Stimulated activated CD4-positive, alpha-beta T cell treated with anti-CD3 and anti-CD28 coated beads, Interleukin-2, amount 100 ng/mL, for 48 hours (primary cell): ENCODE measurements around the gene CCNI2.

ENCODE experiments used
- DNase-seq, 2 donors: peaks; one replicate each; pipeline ENCODE4 v3.0.0-alpha.2; 2020

The CCNI2 gene

DNA sequence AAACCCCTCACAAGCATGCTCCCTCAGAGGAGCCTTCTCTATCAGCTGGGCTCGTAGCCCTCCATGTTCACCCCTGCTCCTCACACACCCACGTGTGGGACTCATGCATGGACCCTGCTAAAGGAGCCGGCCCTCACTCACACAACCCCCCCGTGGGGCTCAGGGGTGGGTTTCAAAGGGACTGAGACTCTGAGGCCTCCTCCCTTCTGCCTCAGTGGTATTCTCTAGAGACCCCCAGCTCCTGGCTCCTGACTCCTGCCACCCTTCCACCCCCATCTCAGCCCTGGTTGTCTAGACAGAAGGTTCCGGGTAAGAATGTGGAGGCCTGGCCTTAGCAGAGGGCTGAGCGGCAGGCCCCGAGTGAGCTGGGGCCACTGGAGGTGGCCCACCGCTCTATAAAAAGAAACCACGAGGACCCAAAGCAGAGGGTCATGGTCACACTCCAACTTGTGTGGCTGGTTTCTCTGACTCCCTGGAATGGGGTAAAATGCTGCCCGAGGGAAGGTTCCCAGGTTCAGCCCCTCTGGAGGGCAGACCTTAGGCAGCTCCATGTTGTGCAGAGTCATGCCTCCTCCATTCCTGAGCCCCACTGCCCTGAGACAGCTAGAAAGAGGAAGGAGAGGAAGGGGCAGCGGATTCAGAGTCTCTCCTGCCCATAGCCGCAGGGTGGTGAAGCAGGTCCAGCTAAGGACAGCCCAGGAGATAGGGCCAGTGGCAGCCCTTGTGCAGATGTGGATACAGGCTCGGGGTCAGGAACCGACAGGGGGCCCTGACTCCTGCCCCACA is 19.0 kb downstream of the CCNI2 start:
- no peak for DNase-seq

DNA sequence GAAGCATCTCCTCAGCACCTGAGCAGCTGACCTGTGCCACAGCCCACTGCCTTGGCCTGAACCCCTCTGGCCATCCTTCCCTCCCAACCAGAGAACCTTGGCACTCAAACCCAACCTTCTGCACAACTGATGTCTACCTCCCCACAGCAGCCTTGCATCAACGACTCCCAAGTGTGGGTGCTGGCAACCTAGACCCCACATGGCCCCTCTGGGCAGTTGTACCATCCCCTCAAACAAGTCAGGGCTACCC is 19.5 kb downstream of the CCNI2 start:
- DNase-seq = no peak

DNA sequence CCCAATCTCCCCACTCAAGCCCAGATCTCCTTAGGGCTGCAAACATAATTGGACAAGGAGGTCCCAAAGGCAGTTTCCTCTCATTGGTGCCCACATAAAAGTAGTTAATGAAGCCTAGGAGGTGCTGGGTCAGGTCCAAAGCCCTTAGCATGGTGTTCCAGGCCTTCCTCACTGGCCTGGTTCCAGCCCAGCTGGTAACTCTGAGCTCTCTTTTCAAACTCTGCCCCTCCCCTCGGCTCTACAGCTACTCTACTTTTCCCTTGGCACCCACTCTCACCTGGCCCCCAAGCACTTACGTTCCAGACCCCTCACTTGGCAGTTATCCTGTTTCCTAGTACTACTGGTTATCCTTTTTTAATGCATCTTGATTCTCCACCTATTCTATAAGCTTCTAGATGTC is 19.9 kb downstream of the CCNI2 start:
- no peak for DNase-seq

DNA sequence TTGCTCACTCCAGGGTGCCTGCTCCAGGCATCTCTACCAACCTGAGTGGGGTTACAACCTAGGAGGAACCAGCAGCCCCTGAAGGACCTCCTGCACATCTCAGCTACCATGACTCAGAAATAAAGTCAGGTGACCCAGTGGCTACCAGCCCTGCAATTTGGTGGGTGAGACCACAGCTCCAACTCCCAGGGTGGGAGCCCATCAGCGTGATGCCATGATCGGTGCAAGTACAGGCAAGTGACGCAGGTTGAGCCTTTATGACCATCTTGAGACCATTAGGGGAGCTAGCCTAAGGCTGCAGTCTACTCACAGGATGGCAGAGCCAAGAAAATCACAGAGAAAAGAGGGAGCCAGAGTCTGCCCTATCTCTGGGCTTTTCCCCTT is 21.3 kb downstream of the CCNI2 start:
- DNase-seq = no peak

DNA sequence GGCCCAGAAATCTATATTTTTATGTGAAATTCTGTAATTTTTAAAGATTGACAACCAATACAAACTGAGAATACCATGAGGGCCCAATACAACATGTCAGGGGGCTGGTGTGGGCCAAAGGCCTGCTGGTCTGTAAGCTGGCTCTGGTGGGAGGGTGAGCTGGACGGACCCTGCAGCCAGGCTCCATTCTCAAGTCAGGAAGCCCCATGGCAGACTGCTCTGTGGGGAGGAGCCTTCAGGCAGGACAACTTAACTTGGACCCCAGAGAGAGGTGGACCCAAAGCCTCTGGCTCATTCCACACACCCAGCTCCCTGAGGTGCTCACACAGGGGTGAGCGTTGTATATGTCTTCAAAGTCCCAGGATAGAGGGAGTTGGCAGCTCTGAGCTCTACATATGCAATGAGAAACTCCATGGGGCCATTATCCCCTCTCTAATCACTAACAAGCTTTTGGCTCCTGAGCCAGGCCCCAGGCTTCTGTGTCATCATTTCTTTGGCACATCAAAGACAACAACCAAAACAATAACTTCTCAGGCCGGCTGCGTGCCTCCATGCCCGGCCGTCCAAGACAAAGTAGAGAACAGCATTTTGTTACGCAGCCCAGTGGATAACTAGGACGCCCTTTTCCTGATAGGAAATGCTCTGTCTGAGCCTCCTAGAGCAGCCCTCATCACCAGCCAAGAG is 23.4 kb downstream of the CCNI2 start:
- DNase-seq = no peak

DNA sequence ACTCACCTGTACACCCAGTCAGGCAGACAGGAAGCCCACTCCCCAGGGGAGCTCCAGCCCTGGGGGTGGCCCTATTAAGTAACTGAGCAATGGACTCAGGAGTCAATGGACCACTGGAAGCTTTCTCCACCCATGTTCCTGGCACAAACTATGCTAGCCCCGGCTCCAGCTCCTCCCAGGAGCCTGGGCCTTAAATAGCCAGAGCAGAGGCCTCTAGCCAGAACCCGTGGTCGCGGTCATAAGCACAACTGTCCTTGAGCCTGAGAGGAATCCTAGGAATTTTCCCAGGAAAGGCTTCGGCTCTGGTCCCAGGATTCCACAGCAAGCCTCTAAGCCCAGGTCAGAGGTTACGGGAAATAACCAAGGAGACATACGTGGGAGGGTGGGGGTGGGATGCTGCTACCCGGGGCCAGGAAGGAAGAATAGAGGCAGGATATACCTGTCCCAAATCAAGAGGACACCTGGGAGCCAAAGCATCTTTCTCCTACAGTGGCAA is 24.3 kb downstream of the CCNI2 start:
- DNase-seq = no peak

DNA sequence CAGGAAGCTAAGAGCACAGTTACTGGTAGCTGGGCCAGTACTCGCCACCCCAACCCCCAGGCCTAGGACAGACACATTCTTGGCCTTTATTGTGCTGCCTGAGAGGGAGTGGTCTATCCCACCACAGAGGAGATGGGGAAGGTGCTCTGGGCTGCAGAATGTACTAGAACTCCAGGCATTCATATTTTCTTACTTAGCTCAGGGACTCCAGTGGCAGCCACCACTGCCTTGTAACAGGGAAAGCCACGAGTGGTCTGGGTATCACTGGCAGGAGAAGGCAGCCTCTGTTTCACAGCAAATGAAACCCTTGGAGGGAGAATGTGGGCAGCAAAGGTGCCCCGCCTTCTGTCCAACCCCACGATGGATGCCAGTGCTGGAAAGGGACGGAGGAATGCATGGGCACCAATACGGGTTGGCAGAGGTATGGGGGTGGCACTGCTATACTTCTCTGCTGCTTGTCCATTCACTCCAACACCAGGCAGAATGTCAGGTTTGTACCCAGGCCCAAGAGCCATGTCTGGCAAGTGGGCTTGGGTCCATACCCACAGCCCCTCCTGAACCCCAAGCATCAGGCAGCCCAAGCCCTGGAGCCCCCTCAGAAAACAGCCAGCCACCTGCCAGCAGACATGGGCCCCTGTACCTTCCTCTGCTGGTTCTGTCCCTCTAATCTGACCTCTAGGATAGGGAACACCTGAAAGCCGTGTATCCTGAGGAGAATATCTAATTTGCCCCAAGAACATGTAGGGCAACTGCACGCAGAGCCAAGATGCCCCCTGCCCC is 25.3 kb downstream of the CCNI2 start:
- DNase-seq = no peak

DNA sequence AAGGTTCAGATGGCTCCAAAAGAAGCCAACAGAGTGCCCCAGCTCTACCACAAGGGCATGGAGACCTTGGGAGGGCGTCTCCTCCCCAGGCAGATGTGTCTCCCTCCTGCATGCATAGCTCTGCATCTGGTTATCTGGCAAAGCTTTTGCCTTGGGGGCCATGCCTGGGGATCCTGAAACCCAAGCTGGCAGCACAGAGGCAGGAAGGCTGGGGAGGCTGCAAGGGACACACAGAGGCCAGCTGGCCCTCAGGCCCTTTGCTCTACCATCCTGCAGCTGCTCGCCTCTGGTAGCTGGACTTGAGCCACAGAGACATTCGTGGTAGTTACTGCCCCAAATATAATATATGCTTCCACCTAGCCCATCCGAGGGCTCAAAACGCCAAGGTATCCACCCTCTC is 25.9 kb downstream of the CCNI2 start:
- no peak for DNase-seq

DNA sequence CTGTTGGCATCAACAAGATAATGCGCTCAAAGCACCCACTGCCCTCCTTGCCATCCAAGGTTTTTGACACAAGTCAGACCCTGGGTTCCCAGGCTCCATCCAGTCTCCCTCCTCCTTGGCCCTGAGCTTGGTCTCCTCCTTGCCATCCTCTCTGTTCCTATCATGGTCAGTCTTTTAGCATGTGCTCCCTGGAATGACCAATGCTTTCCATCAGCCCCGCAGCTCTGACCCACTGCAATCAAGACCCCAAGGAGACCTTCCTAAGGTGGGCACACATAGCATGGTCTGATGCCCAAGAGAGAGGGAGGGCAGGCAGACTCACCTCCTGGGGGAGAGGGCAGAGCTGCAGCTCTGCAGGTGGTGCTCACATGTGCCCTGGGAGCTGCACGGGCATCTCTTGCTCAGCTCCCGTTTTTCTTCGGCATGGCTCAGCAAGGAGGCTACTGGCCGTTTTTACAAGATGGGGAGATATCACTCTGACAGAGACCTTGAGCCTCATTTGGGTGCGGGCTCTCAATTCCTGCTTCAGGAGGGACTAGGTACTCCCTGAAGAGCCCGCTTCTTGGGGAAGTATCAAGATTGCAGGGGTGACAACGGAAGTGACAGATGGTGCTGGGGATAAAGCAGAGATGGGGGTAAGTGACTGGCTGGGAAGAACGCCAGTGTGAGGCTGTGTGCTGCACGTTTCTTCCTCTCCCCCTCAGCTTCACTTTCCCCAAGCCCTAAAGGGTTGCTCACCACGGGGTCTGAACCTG is 26.6 kb downstream of the CCNI2 start:
- DNase-seq = no peak

DNA sequence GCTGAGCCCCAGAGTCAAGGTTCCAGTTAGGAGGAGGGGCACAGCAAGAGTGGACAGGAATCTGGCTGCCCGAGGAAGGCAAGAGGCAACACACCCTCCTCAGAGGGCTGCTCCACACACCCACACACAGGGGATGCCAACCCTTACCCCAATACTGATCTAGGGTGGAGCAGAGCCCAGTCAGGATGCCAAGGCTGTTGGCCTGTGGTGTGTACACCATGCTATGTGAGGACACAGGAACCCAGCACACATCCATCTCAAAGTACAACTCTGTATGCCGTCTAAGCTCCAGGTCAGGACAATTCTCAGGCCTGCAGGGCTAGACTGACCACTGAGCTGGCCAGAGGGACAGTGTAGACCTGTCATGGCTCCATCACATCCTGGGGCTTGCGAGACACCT is 27.2 kb downstream of the CCNI2 start:
- DNase-seq = no peak

DNA sequence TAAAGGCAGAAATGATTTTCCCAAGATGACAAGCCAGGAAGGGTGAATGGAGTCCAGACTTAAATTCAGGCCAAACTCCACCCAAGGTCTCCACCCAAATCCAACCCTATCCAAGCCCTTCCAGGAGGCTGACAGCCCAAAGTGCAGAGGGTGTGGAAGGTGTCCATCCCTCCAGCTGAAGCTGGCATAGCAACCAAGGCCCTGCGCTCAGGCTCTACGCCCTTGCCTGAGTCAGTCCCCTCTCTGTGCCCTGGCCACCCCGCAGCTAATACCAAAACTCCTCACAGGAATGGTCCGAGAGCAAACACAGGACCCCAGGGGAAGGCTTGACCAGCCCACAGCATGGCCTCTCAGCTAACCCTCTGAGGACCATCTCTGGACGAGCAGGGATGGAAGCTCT is 27.7 kb downstream of the CCNI2 start:
- no peak for DNase-seq

DNA sequence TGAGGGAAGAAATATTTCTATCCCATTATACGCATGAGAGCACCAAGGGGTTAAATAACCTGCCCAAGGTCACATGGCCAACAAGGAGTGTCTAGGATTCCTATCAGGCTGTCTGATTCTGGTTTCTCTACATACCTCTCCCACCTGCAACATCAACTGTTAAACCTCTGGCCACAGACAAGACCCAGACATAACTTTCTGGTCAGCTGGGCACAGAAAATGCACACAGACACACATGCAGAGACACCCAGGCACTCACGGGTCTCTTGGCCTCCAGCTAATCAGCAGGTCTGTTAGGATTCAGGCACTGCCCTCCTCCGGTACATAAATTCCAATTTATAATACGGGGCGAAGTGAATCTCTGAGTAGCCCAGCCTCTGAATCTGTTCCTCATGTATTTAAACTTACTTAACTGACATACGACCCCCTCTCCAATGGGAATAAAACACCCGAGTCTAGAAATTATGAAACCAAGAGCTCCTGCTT is 28.3 kb downstream of the CCNI2 start:
- DNase-seq = no peak

DNA sequence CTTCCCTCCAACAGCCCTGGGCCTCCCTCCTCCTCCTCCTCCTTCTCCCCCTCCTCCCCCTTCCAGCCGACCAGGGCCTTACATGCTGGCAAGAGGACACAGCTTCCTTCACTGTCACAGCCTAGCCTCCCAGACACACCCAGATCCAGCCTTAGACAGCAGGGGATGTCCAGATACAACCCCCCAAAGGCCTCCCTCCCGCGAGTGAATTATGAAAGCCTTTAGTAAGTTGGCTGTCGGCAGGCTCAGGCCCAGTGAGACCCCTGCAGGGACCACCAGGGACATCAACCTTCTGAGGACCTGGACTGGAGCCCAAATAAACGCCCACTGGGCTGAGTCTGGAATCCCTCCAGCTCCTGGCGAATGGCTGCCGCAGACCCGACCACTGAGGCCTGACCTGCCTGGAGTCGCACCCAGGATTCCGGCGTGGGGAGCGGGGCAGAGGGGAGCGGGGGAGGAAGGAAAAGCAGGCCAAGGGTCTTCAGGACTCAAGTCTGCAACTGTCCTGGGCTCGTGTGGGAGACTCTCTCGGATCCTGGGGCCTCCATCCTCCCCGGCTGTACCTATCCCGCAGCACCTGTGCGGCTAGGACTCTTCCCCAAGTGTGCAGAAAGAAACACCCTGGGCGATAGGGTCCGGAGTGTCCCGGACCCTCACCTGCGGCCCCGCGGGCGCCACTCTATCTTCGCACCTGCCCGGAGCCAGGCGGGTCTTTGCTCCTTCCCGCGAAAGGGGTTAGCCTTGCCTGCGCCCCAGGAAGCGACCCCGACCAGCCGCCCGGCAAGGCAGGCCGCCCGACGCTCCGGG is 29.1 kb downstream of the CCNI2 start:
- peak in 1 of 2 donors; percentile 7 for DNase-seq

DNA sequence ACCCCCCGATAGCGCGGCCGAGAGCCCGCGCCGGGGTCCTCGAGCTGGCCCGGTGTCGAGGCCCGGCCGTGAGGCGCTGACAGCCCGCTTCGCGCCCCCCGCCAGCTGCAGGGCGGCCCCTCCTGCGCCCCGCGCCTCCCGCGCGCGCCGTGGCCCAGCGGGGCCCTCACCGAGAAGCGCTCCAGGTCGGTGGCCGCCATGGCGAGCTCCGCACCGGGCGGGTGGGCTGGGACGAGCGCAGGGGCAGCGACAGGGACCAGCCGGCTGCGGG is 29.6 kb downstream of the CCNI2 start:
- no peak for DNase-seq

DNA sequence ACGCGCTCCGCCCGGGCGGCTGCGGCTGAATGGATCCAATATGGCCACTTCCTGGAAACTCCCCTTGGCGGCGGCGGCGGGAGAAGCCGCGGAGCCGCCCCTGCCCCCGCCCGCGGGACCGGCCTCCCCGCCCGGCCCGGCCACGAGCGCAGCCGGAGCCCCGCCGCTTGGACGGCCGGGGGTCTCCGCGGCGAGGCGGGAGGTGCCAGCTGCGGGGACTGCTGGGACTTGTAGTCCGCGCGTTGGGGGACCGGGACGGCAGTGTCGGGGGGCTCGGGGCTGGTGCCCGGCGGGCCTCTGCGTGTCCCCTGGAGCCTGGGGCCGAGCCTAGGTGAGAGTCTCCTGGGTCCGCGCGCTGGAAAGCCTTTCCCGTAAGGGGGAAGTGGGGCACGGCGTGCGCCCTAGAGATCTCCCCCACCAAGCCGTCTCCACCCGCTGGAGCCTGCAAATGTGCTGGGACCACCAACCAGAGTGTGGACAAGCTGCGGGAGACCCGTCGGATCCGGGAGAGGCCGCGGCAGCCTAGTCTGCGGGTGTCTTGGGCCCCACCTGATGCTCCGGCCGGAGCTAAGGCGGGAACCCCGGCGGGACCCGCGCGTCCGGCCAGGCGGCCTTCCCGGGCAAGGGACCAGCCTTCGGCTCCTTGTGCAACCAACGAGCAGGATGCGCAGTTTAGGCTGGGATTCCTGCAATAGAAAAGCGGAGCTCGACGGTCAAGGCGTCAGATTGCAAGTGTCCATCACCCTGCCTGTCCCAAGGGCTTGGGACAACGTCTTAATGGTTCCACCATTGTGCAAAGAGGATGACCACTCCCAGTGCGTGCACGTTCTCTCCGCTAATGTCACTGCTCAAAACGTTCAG is 30.2 kb downstream of the CCNI2 start, which contains the start of gene SEPTIN8:
Gene SEPTIN8 (minus strand): TSS at position 31 of the 861 bp plus-strand sequence. CDS start 102 bp downstream, outside the sequence.
- DNase-seq = peak; percentile 24 to 31

DNA sequence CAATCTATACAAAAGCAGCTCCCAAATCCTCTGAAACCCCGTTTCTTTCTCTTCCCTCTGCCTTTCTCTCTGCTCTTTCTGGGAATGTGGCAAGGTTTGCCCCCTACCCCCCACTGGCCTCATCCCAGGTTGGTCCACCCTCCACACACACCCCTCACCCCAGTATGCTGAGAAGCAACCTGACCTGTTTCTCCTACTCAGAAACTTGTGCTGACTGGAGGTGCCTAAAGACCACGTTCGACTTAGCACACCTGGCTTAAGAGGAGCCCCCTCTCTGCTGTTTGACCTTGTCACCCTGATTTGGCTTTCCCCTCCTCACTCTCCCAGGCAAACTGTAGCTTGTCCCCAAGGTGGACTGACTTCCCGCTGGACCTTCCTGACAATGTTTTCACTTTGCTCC is 30.9 kb downstream of the CCNI2 start:
- DNase-seq = no peak

DNA sequence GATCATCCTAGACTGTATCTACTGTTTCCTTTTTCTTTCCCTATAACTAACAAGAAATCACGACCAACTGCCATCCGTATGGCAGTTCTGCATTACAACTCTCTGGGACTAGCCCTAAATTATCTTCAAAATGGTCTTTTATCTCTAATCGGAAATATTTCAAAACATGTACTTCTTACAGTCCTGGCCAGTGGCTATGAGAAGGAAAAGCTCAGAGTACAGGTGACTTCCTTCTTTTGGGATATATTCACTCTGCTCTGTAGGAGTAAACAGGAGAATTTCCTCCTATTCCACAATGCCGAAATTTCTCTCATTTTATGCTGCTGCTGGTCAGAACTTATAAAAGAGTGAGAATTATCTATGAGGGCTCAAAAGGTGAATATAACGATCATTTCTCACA is 31.6 kb downstream of the CCNI2 start:
- DNase-seq = no peak

DNA sequence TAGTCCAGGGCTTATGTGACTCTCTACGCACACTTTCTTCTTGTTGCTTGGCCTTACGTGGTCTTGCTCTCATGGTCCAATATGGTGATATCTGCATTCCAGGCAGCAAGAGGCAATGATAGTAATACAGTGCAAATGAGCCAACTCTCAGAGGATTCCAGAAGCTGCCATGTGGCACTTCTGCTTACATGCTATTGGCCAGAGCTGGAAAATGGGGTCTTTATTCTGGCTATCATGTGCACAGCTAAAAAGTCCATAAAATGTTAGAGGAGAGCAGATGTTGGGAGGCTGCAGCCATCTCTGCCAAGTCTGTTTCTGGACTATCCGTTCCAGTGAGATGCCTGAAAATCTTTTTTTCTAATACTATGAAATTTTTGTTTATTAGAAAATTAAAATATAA is 32.7 kb downstream of the CCNI2 start:
- DNase-seq = no peak

DNA sequence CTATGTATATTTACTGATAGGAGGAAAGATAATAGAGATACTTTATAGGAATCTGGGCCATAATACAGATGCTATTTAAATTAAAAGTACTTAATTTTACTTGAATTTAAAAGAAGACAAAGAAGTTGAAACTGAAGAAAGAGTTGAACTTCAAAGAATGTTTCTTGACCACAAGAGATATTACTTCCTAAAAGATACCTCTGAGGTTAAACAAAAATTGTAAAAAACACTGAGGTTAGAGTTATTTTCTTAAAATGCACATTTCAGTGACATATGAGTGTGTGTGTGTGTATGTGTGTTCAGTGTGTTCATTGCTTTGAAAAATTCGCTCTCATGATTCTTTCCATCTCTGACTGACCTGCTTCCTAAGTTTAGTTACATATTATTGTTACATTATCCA is 33.4 kb downstream of the CCNI2 start:
- DNase-seq = no peak

DNA sequence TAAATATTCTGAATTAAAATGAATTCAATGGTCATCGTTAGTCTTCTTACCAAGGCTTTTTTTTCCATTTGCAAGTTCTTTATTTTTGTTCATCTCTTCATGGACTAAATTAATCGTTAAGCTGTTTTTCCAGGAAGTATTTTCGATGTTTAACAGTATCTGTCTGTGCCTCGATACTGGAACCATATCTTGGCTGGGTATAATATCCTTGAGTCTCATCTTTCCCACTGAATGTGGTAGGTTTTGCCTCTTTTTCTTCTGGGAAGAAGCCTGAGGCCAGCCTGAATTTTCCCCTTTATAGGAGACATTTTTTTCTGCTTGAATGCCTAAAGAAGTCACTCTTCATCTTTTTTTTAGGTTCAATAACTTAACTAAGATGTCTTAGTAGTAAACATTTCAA is 33.8 kb downstream of the CCNI2 start:
- no peak for DNase-seq

DNA sequence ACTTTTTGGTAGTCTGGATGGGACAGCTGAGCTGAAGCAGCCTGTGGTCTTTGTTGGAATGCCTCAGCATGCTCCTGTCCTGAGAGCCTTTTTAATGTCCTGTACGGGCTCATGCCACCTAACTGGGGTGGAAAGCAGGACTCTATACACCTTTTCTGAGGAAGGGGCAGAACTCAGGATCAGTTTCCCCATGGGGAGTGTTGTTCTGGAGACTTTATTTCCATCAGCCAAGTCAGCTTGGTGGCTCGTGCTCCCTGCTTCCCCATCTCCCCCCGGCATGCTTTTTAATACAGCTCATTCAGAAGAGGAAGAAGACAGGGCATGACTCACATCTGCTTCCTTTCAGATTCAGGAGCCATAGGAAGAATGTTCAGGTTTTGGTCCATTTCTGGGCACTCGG is 34.9 kb downstream of the CCNI2 start:
- DNase-seq = no peak
